Activated CD4-positive, alpha-beta T cell treated with anti-CD3 and anti-CD28 coated beads, Interleukin-2, amount 50 U/mL, for 16 hours (primary cell): ENCODE results near the gene ZAR1L.
"Not testable (repeated sequence)": the region's sequence is repeated elsewhere in the genome, so short reads cannot be mapped to it uniquely, and the experiment has no call there.

Experiments
- DNase-seq: peaks from one replicate; pipeline ENCODE4 v3.0.0-alpha.2; 2020

The ZAR1L gene, protein sequence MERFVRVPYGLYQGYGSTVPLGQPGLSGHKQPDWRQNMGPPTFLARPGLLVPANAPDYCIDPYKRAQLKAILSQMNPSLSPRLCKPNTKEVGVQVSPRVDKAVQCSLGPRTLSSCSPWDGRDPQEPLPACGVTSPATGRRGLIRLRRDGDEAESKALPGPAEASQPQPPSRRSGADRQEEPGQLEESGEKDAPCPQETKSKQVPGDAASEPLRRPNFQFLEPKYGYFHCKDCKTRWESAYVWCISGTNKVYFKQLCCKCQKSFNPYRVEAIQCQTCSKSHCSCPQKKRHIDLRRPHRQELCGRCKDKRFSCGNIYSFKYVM

DNA sequence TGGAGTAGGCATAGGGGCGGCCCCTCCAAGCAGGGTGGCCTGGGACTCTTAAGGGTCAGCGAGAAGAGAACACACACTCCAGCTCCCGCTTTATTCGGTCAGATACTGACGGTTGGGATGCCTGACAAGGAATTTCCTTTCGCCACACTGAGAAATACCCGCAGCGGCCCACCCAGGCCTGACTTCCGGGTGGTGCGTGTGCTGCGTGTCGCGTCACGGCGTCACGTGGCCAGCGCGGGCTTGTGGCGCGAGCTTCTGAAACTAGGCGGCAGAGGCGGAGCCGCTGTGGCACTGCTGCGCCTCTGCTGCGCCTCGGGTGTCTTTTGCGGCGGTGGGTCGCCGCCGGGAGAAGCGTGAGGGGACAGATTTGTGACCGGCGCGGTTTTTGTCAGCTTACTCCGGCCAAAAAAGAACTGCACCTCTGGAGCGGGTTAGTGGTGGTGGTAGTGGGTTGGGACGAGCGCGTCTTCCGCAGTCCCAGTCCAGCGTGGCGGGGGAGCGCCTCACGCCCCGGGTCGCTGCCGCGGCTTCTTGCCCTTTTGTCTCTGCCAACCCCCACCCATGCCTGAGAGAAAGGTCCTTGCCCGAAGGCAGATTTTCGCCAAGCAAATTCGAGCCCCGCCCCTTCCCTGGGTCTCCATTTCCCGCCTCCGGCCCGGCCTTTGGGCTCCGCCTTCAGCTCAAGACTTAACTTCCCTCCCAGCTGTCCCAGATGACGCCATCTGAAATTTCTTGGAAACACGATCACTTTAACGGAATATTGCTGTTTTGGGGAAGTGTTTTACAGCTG is at the start of gene ZAR1L, which contains the start of gene BRCA2:
TSS of gene ZAR1L (minus strand) at position 126 of the 790 bp plus-strand sequence. CDS start 3,438 bp downstream, outside the sequence.
TSS of gene BRCA2 (plus strand) at position 271 of the 790 bp plus-strand sequence. CDS start 953 bp downstream, outside the sequence.
- DNase-seq: peak; percentile 92

DNA sequence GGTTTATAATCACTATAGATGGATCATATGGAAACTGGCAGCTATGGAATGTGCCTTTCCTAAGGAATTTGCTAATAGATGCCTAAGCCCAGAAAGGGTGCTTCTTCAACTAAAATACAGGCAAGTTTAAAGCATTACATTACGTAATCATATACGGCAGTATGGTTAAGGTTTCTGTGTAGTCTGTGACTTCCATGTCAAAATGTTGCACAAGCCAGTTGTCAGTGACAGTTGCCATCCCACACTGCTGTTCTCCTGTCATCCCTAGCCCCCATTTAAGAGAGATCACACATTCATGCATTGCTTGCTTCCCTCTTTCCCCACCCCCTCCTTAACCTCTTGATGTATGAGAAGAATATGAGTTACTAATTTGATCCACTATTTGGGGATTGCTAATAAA is 47.4 kb upstream of the ZAR1L start:
- no peak for DNase-seq

DNA sequence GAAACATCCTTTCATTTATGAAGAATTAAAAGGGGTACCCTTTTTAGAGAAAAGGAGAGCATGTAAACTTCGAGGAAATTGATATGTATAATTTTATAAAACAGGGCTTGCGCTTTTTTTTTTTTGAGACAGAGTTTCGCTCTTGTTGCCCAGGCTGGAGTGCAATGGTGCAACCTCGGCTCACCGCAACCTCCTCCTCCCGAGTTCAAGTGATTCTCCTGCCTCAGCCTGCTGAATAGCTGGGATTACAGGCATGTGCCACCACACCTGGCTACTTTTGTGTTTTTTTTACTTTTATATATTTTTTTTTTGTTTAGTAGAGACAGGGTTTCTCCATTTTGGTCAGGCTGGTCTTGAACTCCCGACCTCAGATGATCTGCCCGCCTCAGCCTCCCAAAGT is 40.8 kb upstream of the ZAR1L start:
- not testable (repeated sequence) for DNase-seq

DNA sequence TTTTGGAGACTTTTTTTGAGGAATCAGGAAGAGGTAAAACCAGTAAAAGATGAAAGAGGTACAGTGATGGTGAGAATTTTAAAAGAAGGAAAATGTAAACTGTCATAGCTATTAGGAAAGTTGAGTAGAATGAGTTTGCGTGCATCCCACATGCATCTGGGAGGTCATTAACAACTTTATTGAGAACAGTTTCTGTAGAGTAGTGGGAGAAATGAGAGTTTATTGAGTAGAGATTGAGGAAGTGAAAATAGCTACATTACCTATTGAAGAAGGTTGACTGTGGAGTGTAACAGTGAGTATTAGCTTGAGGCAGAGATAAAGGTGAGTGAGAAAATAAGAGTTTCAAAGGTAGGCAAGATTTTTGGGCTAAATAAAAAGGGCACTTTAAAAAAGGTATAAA is 38.9 kb upstream of the ZAR1L start:
- no peak for DNase-seq

DNA sequence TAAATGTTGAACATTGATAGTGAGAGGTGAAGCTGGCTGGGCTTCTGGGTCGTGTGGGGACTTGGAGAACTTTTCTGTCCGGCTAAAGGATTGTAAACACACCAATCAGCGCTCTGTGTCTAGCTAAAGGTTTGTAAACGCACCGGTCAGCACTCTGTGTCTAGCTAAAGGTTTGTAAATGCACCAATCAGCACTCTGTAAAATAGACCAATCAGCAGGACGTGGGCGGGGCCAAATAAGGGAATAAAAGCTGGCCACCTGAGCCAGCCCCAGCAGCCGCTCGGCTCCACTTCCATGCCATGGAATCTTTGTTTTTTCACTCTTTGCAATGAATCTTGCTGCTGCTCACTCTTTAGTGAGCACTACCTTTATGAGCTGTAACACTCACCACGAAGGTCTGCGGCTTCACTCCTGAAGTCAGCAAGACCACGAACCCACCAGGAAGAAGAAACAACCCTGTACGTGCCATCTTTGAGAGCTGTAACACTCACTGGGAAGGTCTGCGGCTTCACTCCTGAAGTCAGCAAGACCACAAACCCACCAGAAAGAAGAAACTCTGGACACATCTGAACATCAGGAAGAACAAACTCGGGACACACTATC is 35.8 kb upstream of the ZAR1L start:
- not testable (repeated sequence) for DNase-seq

DNA sequence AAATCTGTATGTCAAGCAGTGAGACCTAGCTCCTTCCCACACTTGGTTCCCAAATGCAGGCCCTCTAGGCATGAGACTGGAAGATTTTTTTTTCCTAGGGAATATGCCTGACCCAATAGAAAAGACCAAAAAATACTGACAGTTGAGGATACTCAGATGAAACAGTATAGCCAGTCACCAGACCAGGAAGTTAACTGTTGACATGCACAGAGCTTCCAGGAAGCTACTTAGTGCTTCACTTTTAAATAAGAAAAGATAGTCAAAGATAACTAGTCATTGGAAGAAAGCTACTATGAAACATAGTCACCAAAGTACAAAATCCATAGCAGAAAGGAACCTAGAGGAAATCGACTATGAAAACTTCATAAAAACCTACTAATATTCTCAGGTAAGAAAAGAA is 32.5 kb upstream of the ZAR1L start:
- DNase-seq: no peak

DNA sequence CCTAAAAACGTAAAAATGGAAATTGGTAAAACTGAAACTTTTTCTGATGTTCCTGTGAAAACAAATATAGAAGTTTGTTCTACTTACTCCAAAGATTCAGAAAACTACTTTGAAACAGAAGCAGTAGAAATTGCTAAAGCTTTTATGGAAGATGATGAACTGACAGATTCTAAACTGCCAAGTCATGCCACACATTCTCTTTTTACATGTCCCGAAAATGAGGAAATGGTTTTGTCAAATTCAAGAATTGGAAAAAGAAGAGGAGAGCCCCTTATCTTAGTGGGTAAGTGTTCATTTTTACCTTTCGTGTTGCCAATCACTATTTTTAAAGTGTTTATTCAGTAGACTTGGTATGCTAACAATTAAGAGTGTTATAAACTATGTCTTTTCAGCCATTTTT is 25.8 kb upstream of the ZAR1L start:
- DNase-seq: no peak

DNA sequence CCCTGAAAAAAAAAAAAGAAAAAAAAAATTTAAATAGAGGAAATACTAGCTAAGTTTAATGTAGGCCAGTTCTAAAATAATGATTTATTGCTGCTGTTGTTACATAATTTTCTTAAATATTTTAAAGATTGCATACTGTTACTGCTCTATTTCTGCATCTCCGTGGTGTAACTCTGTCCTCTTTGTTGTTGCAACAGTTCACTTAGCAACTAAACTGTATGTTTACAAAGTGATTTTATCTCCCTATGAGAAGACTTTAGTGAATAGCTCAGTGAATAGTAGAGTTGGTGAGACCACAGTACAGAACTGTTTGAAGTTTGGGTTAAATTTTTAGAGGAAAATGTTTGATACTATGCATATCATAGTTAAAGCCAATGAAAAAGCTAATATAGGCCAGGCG is 19.5 kb upstream of the ZAR1L start:
- DNase-seq: no peak

DNA sequence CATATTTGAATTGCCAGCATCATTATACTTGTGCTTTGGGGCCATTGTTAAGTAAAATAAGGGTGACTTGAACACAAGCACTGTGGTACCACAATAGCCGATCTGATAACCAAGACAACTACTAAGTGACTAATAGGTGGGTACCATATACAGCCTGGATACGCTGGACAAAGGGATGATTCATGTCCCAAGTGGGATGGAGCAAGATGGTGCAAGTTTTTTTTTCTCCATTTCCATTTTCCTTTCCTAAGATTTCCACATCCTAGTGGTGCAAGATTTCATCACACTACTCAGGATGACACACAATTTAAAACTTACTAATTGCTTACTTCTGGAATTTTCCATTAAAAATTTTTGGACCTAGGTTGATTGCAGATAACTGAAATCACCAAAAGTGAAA is 15.3 kb upstream of the ZAR1L start:
- DNase-seq: no peak

DNA sequence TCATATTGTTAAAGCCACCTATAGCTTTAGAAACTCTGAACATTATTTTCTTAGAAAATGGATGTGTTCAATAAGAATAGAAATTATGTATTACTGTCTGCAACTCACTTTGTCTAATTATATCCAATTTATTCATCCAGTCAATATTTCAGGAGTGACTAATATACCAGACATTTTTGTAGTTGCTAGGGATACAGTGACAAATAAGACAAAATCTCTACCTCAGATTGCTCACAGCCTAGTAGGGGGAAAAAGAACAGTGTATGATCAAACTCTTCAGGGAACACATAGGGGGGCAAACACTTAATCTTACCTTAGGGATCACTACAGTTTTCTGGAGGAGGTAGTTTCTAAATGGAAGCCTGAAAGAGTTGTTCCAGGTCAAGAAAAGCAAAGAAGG is 8.7 kb upstream of the ZAR1L start:
- DNase-seq: no peak

DNA sequence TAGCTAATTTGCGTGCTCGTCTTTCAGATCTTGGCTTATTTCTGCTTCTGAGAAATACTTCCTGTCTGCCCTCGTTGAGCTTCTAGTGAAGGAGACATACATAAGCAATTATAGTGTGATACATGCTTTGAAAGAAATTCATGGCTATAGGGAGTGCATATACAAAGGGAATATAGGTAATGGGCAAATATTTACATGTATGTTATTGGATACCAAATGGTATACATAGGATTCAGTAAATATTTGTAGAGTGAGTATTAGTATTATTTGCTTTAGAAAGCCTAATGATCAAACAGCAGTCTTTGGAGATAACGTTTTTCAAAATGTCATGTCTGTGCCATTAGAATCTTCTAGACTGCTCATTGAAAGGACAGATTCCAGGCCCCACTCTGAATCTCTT is 5.4 kb upstream of the ZAR1L start:
- no peak for DNase-seq

DNA sequence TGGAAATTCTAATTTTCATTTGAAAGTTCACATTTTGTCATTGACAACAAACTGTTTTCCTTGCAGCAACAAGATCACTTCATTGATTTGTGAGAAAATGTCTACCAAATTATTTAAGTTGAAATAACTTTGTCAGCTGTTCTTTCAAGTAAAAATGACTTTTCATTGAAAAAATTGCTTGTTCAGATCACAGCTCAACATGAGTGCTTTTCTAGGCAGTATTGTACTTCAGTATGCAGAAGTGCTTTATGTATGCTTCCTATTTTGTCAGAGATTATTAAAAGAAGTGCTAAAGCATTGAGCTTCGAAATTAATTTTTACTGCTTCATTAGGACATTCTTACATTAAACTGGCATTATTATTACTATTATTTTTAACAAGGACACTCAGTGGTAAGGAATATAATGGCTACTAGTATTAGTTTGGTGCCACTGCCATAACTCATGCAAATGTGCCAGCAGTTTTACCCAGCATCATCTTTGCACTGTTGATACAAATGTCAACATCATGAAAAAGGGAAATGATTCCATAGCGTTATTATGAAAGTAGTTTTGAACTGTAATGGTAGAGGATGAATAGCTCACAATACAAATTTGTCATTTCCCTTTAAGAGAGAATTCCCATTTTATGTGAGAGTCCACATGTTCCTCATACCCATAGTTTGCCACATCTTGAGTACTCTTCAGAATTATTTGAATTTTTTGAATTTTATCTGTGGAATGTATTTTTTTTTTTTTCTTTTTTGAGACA is 2.7 kb upstream of the ZAR1L start:
- DNase-seq: no peak

DNA sequence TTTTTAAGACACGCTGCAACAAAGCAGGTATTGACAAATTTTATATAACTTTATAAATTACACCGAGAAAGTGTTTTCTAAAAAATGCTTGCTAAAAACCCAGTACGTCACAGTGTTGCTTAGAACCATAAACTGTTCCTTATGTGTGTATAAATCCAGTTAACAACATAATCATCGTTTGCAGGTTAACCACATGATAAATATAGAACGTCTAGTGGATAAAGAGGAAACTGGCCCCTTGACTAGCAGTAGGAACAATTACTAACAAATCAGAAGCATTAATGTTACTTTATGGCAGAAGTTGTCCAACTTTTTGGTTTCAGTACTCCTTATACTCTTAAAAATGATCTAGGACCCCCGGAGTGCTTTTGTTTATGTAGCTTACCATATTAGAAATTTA is 1.3 kb upstream of the ZAR1L start:
- no peak for DNase-seq

DNA sequence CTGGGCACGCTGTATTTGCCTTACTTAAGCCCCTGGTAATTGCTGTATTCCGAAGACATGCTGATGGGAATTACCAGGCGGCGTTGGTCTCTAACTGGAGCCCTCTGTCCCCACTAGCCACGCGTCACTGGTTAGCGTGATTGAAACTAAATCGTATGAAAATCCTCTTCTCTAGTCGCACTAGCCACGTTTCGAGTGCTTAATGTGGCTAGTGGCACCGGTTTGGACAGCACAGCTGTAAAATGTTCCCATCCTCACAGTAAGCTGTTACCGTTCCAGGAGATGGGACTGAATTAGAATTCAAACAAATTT is 821 bp upstream of the ZAR1L start:
- no peak for DNase-seq

DNA sequence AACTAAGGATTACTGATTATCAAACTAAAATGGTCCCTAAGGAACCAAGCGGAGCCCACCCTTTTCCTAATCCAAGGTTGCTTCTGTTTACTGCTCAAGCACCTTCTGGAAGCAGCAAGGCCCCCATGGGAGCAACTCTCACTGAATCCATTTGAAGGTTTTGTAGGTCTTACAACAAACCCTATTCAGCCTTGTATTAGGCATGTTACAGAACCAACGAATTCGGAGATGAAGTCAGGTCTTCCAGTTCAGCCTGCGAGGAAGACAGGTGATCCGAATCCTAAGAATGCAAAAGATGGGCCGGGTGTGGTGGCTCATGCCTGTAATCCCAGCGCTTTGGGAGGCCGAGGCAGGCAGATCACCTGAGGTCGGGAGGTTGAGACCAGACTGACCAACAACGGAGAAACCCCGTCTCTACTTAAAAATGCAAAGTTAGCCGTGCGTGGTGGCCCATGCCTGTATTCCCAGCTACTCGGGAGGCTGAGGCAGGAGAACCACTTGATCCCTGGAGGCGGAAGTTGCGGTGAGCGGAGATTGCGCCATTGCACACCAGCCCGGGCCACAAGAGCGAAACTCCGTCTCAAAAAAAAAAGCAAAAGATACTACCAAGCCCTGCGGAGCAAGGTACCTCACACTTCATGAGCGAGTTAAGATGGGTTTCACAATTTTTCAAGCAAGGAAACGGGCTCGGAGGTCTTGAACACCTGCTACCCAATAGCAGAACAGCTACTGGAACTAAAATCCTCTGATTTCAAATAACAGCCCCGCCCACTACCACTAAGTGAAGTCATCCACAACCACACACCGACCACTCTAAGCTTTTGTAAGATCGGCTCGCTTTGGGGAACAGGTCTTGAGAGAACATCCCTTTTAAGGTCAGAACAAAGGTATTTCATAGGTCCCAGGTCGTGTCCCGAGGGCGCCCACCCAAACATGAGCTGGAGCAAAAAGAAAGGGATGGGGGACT is 609 bp downstream of the ZAR1L start:
- DNase-seq: peak; percentile 73

DNA sequence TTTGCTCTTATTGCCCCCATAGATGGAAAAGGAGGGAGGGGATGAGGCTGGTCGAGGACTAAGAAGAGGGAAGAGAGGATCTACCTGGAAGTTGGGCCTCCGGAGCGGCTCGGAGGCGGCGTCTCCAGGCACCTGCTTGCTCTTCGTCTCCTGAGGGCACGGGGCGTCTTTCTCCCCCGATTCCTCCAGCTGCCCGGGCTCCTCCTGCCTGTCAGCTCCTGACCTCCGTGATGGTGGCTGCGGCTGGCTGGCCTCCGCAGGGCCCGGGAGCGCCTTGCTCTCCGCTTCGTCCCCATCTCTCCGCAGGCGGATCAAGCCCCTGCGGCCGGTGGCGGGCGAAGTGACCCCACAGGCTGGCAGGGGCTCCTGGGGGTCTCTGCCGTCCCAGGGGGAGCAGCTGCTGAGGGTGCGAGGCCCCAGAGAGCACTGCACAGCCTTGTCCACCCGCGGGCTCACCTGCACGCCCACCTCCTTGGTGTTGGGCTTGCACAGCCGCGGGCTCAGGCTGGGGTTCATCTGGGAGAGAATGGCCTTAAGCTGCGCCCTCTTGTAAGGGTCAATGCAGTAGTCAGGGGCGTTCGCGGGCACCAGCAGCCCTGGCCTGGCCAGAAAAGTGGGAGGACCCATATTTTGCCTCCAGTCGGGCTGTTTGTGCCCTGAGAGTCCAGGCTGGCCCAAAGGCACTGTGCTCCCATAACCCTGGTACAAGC is 3.8 kb downstream of the ZAR1L start:
- no peak for DNase-seq

DNA sequence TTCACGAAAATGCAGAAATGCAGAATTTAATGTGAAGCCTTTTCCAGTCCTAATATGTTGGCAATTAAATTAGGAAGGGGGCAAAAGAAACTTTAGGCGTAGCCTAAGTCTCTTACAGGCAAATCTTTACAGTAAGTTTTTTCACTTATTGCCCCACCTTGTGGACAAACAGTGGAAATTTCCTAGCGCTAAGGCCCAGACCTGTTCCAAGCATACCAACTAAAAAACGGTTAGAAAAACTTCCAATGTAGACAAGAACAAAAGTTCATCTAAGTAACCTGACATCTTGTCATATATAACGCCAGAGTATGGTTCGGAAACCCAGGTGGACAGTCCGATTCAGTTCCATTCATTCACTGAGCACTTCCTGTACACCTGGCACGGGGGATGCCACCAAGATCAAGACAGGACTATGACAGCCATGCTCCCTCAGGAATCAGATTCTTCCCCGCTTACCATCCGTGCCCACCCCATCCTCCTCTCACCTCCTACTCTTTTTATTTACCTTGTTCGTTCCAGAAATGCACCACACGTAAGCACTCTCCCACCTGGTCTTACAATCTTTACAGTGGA is 4.9 kb downstream of the ZAR1L start:
- DNase-seq: peak; percentile 63

DNA sequence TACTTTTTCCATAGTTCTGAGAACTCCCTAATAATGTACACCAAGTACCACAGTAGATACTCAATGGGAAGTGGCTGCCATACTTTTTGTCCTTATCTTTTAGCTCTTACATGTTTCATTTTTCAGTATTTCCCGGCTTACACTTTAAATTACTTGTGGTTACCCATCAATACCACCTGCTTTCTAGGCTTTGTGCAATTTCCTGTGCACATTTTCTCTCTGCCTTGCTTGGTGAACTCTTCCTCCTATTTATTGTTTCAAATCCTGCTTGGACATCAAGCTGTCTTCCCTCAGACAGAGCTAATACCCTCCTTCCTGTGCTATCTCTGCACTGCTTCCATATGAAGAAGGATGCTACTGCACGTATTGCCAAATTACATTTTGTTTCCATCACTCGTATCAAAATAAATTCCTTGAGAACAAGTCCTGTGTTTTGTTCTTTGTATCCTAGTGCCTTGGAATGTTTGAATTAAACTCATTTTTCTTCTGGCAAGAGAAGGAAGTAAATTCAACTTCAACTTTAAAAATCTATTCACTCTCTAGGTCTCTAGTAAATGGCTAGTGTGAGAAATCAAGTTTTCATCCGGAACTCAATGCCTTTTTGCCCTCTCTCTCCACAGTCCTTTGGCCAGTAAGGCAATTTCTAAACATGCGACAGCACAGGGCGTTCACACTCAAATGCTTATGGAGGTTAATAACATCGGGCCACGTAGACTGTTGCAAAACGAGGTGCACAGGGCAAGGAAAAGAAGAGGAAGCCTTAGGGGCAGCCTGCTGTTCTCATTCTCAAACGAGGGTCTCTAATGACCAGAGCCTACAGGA is 5.6 kb downstream of the ZAR1L start:
- no peak for DNase-seq

DNA sequence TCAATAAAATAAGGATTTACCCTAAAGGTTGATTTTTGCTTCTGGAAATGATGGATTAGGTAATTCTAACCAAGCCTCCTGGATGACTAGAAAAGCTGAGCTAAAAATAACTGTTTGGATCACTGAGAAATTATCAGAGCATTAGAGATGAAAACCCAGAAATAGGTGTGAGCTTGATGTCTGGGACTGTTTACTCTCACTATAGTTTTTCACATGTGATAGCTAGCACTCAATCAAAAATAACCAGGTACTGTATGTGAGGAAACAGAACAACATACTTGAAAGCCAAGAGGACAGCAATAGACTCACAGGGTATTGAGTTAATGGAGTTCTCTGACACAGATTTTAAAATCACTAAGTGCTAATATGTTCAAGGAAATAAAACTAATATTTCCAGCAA is 9.5 kb downstream of the ZAR1L start:
- DNase-seq: no peak

DNA sequence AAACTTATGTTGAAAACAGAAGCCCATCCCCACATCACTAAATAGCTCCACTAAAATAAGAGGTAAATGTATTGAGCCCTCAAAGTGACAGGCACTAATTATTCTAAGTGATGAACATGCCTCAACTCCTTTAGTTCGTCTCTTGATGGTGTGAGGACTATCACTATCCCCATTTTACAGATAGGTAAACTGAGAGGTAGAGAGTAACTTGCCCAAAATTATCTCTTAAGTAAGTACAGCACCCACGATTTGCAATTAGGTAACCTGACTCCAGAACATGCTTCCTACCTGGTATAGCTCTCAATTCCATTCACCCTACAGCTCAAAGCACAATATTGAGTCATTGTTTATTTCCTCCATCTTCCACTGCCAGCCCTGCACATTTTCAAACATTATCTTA is 12.7 kb downstream of the ZAR1L start:
- no peak for DNase-seq
